Mononuclear cell (primary cell): ENCODE measurements around the gene ADGRD1. TPM values are rescaled to one million over a fixed set of nuclear protein-coding genes. Genes with fewer than 3 reads are reported as not detected.
"Not testable (repeated sequence)": the region's sequence is repeated elsewhere in the genome, so short reads cannot be mapped to it uniquely, and the experiment has no call there.

Experiments
- H3K27me3 ChIP-seq: 2 replicates; pipeline ENCODE4 v1.6.0; 2011; ENCODE audit warnings: low read length, control low read depth; ENCODE audit not compliant: insufficient read depth
- H3K4me1 ChIP-seq: 2 replicates; pipeline ENCODE4 v1.5.1; 2011; ENCODE audit warnings: mild to moderate bottlenecking, low read length, control low read depth; ENCODE audit not compliant: insufficient read depth
- H3K4me3 ChIP-seq: 2 replicates; pipeline ENCODE4 v1.5.1; 2011; ENCODE audit warnings: mild to moderate bottlenecking, low read length, moderate library complexity
- H3K9me3 ChIP-seq: 2 replicates; pipeline ENCODE4 v1.5.1; 2011; ENCODE audit warnings: low read depth, mild to moderate bottlenecking, control low read depth, low read length
- total RNA-seq: library from RNA; depleted of rRNA; stranded (reverse); fragments of >200 nt; gene quantifications from one replicate; pipeline ENCODE4 v1.2.3, GENCODE V29; 2012

The ADGRD1 gene
- total RNA-seq, 1 donor = 2.3 TPM

- no peaks in the 10 kb centered on the region for H3K4me1 ChIP-seq
- H3K4me3 ChIP-seq = no peak overlapping the region
- peaks cover 14% of the 10 kb centered on the region for H3K27me3 ChIP-seq
- H3K9me3 ChIP-seq = no peaks in the 10 kb centered on the region
These were observed 24.3 kb upstream of the ADGRD1 start for GRCh38 chr12:130929363-130929762.

DNA sequence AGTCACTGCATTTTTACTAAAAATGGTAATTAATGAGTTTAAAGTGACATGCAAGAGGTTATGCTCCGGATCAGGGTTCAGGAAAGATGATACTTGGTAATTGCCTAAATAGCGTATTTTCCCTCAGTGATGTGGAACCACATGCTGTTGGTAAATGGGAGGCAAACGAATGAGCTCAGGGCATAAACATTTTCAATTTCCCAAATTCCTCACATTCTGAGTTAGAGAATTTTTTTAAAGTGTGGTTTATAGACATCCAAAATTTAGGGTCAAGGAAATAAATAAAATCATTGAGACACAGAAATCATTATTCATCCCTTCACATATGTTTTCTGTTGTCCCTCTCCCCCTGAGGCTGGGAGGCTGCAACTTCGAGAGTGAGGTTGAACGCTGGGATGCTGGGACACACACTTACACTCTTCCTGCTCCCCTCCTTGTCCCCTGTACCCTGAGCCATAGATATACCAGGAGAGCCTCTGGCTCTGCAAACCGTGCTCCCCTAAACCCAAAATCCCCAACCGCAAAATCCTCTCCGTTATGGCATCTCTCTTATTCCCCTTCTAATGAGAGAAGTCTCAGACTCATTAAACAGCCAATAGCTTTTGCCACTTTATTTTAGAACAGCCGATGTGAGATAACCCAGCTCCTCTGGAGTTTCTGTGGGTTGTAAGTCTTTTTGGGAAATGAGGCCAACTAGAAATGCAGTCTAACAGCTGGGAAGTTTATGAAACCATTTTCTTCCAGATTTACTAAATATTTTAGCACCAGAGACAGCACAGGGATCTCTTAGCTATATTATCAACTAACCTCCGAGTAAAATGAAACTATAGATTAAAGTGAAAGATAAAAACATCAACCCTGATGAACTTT lies 21.4 kb upstream of the ADGRD1 start:
- Histone ChIP-seq H3K4me3 (no peak overlapping the region), H3K4me1 (no peaks in the 10 kb centered on the region), H3K27me3 (peaks cover 17% of the 10 kb centered on the region), H3K9me3 (peaks cover 11% of the 10 kb centered on the region)

GRCh38 chr12:130933269-130933995 lies 20.3 kb upstream of the ADGRD1 start:
- H3K4me1 ChIP-seq = no peaks in the 10 kb centered on the region
- peaks cover 11% of the 10 kb centered on the region for H3K9me3 ChIP-seq
- H3K4me3 ChIP-seq = no peak overlapping the region
- H3K27me3 ChIP-seq = peaks cover 17% of the 10 kb centered on the region

DNA sequence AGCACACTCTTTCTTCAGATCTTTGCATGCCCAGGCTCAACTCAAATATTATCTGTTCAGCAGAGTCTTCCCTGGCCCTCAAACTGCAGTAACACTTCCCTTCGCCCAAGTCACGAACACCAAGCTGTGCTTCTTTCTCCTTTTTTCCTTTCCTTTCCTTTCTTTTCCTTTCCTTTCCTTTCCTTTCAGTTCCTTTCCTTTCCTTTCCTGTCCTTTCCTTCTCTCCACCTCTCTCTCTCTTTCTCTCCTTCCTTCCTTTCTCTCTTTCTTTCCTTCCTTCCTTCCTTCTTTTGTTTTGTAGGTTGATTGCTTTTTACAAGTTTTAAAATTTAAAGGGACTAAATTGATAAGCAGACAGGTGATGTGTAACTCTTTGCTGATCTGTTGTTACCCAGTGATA lies 19.0 kb upstream of the ADGRD1 start:
- no peak overlapping the region for H3K4me3 ChIP-seq

GRCh38 chr12:130936561-130936960 lies 17.1 kb upstream of the ADGRD1 start:
- Histone ChIP-seq H3K4me1 (no peaks in the 10 kb centered on the region), H3K9me3 (peaks cover 11% of the 10 kb centered on the region), H3K4me3 (no peak overlapping the region), H3K27me3 (peaks cover 8% of the 10 kb centered on the region)

More for the DNA sequence above, 19.0 kb upstream of the ADGRD1 start:
- H3K9me3 ChIP-seq = peaks cover 11% of the 10 kb centered on the region
- H3K4me1 ChIP-seq = no peaks in the 10 kb centered on the region
- peaks cover 11% of the 10 kb centered on the region for H3K27me3 ChIP-seq

DNA sequence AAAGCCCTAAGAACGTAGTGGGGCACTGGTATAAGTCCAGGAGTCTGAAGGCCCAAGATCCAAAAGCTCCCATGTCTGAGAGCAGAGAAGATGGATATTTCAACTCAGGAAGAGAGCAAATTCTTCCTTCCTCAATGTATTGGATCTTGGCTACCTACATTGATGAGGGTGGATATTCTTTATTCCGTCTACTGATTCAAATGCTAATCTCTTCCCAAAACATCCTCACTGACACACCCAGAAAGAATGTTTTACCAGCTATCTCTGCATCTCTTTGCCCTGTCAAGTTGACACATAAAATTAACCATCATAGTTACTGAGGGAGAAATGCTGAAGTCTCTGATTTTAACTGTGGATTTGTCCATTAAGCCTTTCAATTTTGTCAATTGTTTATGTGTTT lies 16.6 kb upstream of the ADGRD1 start:
- no peaks in the 10 kb centered on the region for H3K4me1 ChIP-seq
- H3K9me3 ChIP-seq = peaks cover 11% of the 10 kb centered on the region
- peaks cover 8% of the 10 kb centered on the region for H3K27me3 ChIP-seq
- H3K4me3 ChIP-seq = no peak overlapping the region

DNA sequence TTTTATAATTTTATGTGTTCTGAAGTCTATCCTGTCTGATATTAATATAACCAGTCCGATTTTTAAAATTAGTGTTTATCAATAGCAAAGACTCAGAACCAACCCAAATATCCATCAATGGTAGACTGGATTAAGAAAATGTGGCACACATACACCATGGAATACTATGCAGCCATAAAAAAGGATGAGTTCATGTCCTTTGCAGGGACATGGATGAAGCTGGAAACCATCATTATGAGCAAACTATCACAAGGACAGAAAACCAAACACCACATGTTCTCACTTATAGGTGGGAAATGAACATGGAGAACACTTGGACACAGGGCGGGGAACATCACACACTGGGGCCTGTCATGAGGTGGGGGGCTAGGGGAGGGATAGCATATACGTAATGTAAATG lies 16.2 kb upstream of the ADGRD1 start:
- H3K4me3 ChIP-seq, H3K27me3 ChIP-seq, H3K4me1 ChIP-seq: not testable (repeated sequence)
- peaks cover 11% of the 10 kb centered on the region for H3K9me3 ChIP-seq

GRCh38 chr12:130938186-130938585 lies 15.5 kb upstream of the ADGRD1 start:
- Histone ChIP-seq H3K4me3 (no peak overlapping the region), H3K9me3 (peaks cover 11% of the 10 kb centered on the region)

DNA sequence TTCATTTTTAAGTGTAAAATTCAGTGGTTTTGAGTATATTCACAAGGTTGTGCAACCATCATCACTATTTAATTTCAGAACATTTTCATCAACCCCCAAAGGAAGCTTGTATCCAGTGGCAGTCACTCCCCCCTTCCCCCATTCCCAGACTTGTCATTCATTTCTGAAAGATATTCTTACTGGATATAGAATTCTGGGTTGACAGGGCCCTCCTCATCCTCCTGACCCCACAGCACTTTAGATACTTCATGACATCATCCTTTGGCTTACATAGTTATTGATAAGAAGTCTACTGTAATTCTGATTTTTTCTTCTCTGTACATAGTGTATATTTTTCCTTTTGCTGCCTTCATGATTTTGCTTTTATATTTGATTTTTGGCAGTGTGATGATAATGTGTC lies 8.8 kb upstream of the ADGRD1 start:
- Histone ChIP-seq H3K4me1 (no peaks in the 10 kb centered on the region), H3K27me3 (peaks cover 3% of the 10 kb centered on the region), H3K9me3 (peaks cover 13% of the 10 kb centered on the region), H3K4me3 (no peak overlapping the region)

More at GRCh38 chr12:130938186-130938585, 15.5 kb upstream of the ADGRD1 start:
- peaks cover 6% of the 10 kb centered on the region for H3K27me3 ChIP-seq
- no peaks in the 10 kb centered on the region for H3K4me1 ChIP-seq

GRCh38 chr12:130945786-130946492 lies 7.8 kb upstream of the ADGRD1 start:
- Histone ChIP-seq H3K4me1 (no peaks in the 10 kb centered on the region), H3K9me3 (peaks cover 13% of the 10 kb centered on the region), H3K27me3 (no peaks in the 10 kb centered on the region), H3K4me3 (no peak overlapping the region)

DNA sequence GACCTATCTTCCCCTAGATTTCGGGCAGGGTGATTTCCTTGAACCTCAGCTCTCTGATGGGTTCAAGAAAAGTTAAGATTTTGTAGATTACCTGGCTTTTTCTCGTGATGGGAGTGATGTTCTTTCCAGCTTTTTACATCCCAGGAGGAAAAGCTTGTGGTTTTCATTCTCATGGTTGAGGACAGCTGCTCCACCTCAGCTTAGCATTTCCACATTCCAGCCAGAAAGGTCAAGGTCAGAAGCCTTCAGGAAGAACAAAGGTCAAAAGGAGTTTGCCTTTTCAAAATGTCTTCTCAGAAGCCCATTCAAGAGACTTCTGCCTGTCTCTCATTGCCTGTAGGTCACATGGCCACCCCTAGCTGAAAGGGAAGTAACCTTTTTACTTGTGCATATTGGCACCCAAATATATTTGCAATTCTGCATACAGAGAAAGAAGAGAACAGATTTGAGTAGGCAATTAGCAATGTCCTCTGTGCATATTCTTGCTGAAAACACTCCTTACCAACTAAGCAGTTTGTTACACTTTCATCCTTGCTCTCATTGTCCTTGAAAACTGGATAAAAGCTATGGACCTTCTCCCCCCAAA lies 6.6 kb upstream of the ADGRD1 start:
- Histone ChIP-seq H3K4me1 (no peaks in the 10 kb centered on the region), H3K27me3 (no peaks in the 10 kb centered on the region), H3K9me3 (peaks cover 13% of the 10 kb centered on the region), H3K4me3 (no peak overlapping the region)

DNA sequence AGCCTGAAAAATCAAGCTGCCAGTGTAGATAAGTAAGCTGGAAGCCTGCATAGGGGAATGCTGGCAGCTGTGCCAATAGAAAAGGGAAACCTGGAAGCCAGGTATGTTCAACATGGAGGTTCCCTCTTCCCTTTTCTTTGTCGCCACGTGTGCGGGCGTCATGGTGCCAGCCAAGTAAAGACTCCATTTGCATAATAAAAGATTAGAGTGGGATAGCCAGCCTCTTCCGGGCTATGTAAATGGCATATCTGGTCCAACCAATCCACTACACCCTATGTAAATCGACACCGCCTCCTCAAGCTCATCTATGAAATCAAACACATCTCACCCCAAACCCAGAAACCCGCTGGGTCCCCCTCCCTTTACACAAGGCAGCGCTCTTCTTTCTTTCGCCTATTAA lies 5.6 kb upstream of the ADGRD1 start:
- H3K27me3 ChIP-seq = no peaks in the 10 kb centered on the region
- H3K4me3 ChIP-seq = no peak overlapping the region
- peaks cover 13% of the 10 kb centered on the region for H3K9me3 ChIP-seq
- H3K4me1 ChIP-seq = peaks cover 2% of the 10 kb centered on the region

DNA sequence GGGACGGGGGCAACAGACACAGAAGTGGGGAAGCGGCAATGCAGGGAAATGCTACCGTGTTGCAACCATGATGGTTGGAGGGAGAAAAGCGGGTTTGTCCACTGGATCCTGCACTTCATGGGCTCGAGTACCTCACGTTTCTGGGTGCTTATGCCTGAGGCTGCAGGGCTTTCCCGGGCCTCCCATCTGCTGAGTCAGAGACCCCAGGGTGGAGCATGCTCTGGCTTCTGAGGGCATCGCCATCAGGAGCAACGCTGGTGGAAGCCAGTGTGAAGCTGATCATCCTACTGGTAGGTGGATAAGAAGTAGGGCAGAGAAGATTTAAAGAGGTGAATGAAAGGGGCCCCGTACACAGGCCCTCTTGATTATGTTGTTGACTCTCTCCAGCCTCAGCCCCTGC lies 5.0 kb upstream of the ADGRD1 start:
- Histone ChIP-seq H3K27me3 (no peaks in the 10 kb centered on the region), H3K4me3 (no peak overlapping the region), H3K4me1 (peaks cover 8% of the 10 kb centered on the region), H3K9me3 (peaks cover 13% of the 10 kb centered on the region)

GRCh38 chr12:130949806-130950205 lies 3.9 kb upstream of the ADGRD1 start:
- Histone ChIP-seq H3K4me1 (peaks cover 19% of the 10 kb centered on the region), H3K27me3 (no peaks in the 10 kb centered on the region), H3K4me3 (no peak overlapping the region), H3K9me3 (peaks cover 12% of the 10 kb centered on the region)

- Histone ChIP-seq H3K9me3 (no peaks in the 10 kb centered on the region), H3K27me3 (no peaks in the 10 kb centered on the region), H3K4me3 (no peak overlapping the region), H3K4me1 (peaks cover 26% of the 10 kb centered on the region)
These were observed 2.1 kb upstream of the ADGRD1 start for GRCh38 chr12:130951636-130952035.
